IPS DF 6.9 (cell line): ENCODE measurements around the gene INAFM2.

Experiments used
- DNase-seq: peaks from one replicate; pipeline ENCODE4 v3.0.0-alpha.2; 2013; ENCODE audit warnings: low read depth, low spot score
- H3K27ac ChIP-seq: one replicate; pipeline ENCODE4 v1.5.1; 2013; ENCODE audit warnings: low read length, control low read depth
- H3K27me3 ChIP-seq: 2 replicates; pipeline ENCODE4 v1.6.1; 2013; ENCODE audit warnings: mild to moderate bottlenecking, low read length; ENCODE audit not compliant: control insufficient read depth, insufficient read depth
- H3K36me3 ChIP-seq: 2 replicates; pipeline ENCODE4 v1.6.1; 2013; ENCODE audit warnings: low read length; ENCODE audit not compliant: control insufficient read depth, insufficient read depth
- H3K4me1 ChIP-seq: 2 replicates; pipeline ENCODE4 v1.6.1; 2013; ENCODE audit warnings: low read length; ENCODE audit not compliant: control insufficient read depth, insufficient read depth
- H3K4me3 ChIP-seq: 2 replicates; pipeline ENCODE4 v1.5.1; 2013; ENCODE audit warnings: mild to moderate bottlenecking, low read length
- H3K9me3 ChIP-seq: 2 replicates; pipeline ENCODE4 v1.6.1; 2013; ENCODE audit warnings: low read length, inconsistent platforms; ENCODE audit not compliant: control insufficient read depth, insufficient read depth
- WGBS: extraction: QIAGEN DNeasy Blood & Tissue Kit; methylation state at CpG from one replicate; pipeline ENCODE4 v1.1.7; 2013; ENCODE audit warnings: mixed read lengths, missing lambda C conversion rate; ENCODE audit not compliant: insufficient read length, insufficient coverage; 5-methylcytosine and 5-hydroxymethylcytosine counted together

Gene INAFM2

DNA sequence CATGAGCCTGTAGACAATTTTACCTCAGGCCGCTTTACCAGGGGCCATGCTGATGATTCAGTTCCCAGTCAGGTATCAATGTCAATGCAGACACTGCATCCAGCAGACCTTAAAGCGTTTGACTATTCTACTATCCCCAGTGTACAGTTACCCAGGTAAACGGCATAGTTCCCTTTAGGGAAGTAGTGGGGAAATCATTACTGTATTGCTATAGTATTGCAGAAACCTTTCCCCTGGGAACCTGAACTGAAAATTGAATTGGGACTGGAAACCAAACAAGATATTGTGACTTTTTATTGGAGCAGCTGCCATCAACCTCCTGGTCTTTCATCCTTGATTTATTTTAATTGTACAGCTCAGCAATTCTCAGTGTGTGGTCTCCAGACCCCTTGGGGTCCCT, 6.6 kb upstream of the INAFM2 start:
- no peak for DNase-seq
- Histone ChIP-seq H3K4me1 (no peaks in the 10 kb centered on the region), H3K27ac (no peak overlapping the region), H3K36me3 (no peaks in the 10 kb centered on the region), H3K9me3 (no peaks in the 10 kb centered on the region), H3K4me3 (no peak overlapping the region), H3K27me3 (no peaks in the 10 kb centered on the region)
- no CpG with 5 or more reads among the region's 3 CpGs for WGBS

DNA sequence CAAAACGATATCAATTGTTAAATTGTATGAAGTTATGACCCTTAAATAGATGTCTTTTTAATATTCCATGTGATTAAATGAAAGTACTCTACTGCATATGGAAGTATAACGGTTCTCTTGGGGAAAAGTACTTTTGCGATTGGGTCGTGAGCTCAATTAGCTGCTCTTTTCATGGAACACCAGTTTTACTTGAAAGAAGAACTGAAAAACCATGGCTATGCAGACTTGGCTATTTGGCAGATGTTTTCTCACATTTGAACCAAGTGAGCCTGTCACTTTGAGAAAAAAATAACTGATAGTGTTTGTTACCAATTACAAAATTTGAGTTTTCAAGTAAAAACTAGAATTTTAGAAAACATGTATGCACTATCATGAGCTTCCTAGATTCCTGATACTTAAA, 5.9 kb upstream of the INAFM2 start:
- Histone ChIP-seq H3K4me3 (no peak overlapping the region), H3K36me3 (no peaks in the 10 kb centered on the region), H3K27me3 (peaks cover 2% of the 10 kb centered on the region), H3K27ac (no peak overlapping the region), H3K9me3 (no peaks in the 10 kb centered on the region), H3K4me1 (peaks cover 4% of the 10 kb centered on the region; the same call in 1 of the 2 replicates)
- no peak for DNase-seq
- WGBS = no CpG with 5 or more reads among the region's 4 CpGs

DNA sequence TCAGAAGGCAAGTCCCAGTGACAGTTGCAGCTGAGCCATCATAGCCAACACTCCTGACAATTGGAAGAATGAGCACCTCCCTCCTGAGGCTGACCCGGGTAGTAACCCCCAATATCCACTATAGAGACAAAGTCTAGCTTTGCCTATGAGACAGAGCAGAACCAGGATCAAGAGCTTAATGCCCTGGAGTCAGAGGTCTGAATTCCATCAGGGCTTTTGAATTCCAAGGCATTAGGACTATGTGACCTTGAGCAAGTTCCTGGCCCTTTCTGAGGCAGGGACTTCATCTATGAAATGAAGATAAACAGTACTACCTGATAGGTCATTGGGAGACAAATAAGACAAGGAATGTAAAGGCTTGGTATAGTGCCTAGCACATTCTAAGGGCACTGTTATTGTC, 3.1 kb upstream of the INAFM2 start:
- no peaks in the 10 kb centered on the region for H3K36me3 ChIP-seq
- no peak overlapping the region for H3K4me3 ChIP-seq
- no peak overlapping the region for H3K27ac ChIP-seq
- no CpG with 5 or more reads among the region's 1 CpG for WGBS
- no peaks in the 10 kb centered on the region for H3K9me3 ChIP-seq
- H3K4me1 ChIP-seq = peaks cover 4% of the 10 kb centered on the region; the same call in 1 of the 2 replicates
- H3K27me3 ChIP-seq = peaks cover 2% of the 10 kb centered on the region
- no peak for DNase-seq

DNA sequence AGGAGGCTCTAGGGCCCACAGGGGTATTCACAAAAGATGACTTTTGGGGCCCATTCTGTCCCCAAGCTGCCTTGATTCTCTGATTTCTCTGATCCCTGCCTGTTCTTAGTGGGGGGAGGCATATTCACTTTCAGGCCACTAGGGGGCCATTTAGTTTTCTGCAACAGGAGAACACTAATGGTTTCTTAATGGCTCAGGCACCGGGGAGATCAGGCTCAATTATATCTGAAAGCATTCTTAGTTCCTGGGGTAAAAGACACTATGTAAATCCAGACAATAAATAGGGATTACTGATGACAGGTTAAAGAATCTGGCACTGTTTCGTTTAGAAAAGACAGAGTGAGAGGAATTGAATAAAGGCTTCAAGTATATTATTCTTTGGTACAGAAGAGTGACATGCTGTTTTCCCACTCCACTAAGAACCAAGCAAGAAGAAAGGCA, 2.5 kb upstream of the INAFM2 start:
- DNase-seq = no peak
- Histone ChIP-seq H3K4me3 (no peak overlapping the region), H3K4me1 (peaks cover 4% of the 10 kb centered on the region; the same call in 1 of the 2 replicates), H3K36me3 (no peaks in the 10 kb centered on the region), H3K27ac (no peak overlapping the region), H3K27me3 (peaks cover 2% of the 10 kb centered on the region), H3K9me3 (no peaks in the 10 kb centered on the region)
- WGBS = no CpG with 5 or more reads among the region's 2 CpGs

DNA sequence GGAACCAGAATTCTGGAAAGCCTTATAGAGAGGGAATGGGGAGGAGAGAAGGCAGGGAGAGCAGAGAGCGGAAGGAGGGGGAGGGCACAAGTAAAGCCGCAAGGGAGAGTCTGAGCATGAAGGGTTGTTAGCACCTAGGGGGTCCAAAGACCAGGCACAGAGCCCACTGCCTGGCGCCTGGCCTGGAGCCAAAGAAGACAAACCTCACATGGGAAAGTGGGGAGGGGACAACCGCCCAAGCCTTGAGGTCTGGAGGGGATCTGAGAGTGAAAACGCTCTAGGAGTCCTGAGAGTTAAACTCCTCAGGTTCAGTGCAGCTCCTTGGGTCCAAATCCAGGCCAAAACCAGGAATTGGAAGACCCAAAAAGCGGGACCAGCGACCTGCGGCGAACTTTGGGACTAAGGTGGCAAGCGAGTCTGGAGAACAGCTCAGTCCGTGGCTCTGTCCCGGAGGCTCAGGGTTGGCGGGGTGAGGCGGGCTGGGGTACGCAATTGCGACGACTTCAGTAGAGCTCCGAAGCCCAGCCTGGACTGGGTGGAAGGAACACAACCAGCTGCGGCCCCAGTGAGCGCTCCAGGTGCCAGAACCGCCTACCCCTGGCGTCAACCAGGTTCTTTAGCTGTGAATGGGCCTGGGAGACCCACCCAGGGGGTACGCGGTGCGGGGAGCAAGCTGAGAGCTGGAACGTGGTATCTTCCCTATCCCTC, 807 bp upstream of the INAFM2 start:
- DNase-seq = no peak
- no peaks in the 10 kb centered on the region for H3K9me3 ChIP-seq
- H3K4me3 ChIP-seq = peak overlapping the region; percentile 23; the same call in 1 of the 2 replicates
- H3K27ac ChIP-seq = no peak overlapping the region
- WGBS = no CpG with 5 or more reads among the region's 26 CpGs
- H3K27me3 ChIP-seq = peaks cover 2% of the 10 kb centered on the region
- peaks cover 7% of the 10 kb centered on the region; the same call in 1 of the 2 replicates for H3K4me1 ChIP-seq
- H3K36me3 ChIP-seq = no peaks in the 10 kb centered on the region

DNA sequence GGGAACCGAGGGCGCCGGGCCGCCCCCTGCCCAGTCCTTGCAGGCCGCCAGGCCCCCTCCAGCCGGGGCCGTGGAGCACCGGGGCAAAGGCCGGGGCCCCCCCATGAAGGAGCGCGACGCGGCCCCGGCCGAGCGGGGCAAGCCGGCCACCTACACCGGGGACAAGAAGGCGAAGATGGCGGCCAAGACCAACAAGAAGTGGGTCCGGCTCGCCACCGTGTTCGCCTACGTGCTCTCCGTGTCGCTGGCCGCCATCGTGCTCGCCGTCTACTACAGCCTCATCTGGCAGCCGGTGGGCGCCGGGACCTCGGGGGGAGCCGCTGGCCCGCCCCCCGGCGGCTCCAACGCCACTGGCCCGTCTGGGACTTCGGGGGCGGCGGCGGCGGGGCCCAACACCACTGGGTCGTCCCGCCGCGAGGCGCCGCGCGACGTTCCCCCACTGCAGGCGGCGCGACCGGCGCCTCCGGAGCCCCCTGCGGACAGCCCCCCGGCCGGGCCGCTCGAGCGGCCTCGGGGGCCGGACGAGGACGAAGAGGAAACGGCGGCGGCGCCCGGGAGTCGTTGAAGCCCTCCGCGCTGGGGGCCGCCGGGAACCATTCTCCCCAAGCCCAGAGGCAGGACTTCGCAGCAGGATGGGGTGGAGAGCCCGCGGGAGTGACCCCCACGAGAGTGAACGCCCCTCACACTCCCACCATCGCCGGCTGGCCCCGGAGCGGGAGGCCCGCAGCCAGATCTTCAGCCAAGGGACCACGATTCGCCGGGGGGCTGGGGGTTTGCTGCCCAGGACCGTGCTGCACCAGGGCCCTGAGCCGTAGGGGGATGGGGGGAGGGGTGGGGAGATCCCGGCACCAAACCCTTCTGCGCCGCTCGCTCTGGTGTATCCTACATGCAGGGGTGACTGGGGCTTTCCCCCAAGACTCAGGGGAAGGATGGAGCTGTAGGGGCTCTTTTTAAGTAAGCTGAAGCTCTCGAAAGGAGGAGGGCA, 753 bp downstream of the INAFM2 start:
- H3K27ac ChIP-seq = no peak overlapping the region
- H3K4me1 ChIP-seq = peaks cover 12% of the 10 kb centered on the region
- DNase-seq = no peak
- peaks cover 2% of the 10 kb centered on the region for H3K27me3 ChIP-seq
- no peaks in the 10 kb centered on the region for H3K9me3 ChIP-seq
- no CpG with 5 or more reads among the region's 101 CpGs for WGBS
- H3K4me3 ChIP-seq = peak overlapping the region; percentile 66
- H3K36me3 ChIP-seq = no peaks in the 10 kb centered on the region

DNA sequence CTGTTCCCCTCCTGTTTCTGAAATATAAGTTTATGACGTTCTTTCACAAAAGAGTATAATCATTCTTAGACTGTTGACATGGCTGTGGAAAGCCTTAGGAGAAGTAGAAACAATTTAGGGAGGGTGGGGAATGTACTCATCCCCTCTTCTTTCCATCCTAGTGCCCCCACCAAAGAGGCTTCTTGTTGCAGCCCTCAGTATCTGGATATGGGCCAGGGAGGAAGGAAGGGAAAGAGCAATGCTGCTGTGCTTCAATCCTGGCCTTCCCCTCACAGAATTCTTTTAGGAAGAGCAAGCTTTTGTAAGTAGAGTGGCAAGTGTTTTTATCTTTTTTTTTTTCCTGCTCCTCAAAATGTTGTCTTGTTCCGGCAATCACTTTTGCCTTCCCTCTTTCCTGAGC, 1.7 kb downstream of the INAFM2 start:
- WGBS = no CpG with 5 or more reads among the region's 2 CpGs
- Histone ChIP-seq H3K27me3 (peaks cover 2% of the 10 kb centered on the region), H3K9me3 (no peaks in the 10 kb centered on the region)

DNA sequence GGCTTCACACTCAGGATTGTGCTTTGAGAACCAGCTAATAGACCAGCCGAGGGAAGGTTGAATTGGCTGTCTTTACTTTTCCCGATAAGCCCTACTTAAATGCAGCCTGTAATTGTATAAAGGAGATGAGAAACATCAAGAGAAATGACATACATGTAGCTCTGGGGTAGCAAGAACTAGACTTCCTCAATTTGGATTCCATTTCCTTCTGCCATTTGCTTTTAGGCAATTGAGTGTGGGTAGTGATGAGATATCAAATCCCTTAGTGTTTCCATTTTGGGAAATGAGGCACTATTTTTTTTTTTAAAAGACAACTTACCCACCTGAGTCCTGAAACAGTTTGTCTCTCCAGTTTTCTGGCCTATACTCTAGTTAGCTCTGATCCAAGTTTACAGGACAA, 2.2 kb downstream of the INAFM2 start:
- H3K27ac ChIP-seq = no peak overlapping the region
- H3K36me3 ChIP-seq = no peaks in the 10 kb centered on the region
- no peak for DNase-seq
- H3K27me3 ChIP-seq = peaks cover 2% of the 10 kb centered on the region
- no CpG with 5 or more reads among the region's 2 CpGs for WGBS
- H3K9me3 ChIP-seq = no peaks in the 10 kb centered on the region
- peaks cover 12% of the 10 kb centered on the region for H3K4me1 ChIP-seq
- no peak overlapping the region for H3K4me3 ChIP-seq

More for the DNA sequence above, 1.7 kb downstream of the INAFM2 start:
- Histone ChIP-seq H3K4me1 (peaks cover 12% of the 10 kb centered on the region), H3K4me3 (no peak overlapping the region; the same call in 1 of the 2 replicates), H3K36me3 (no peaks in the 10 kb centered on the region), H3K27ac (no peak overlapping the region)
- no peak for DNase-seq

DNA sequence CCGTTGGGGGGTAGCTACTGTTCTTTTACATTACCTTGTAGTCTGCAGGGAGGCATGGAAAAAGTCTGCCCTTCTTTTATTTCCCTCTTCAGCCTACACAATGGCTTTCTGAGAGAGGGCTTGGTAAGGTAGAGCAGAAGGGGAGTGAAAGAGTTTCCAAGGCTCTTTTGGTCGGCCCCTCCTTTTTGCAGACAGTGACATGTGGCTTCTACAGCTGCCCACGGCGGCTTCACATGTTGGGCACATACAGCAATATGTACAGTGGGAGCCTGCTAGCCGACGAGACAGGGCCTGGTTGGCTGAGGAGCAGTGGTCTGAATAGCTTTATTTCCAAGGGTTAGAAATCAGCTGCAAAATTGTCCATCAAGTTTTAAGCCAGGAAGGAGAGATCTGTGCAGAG, 4.0 kb downstream of the INAFM2 start:
- H3K4me1 ChIP-seq = peaks cover 9% of the 10 kb centered on the region
- no peak for DNase-seq
- no peak overlapping the region for H3K4me3 ChIP-seq
- no peak overlapping the region for H3K27ac ChIP-seq
- H3K36me3 ChIP-seq = no peaks in the 10 kb centered on the region
- no CpG with 5 or more reads among the region's 6 CpGs for WGBS
- H3K27me3 ChIP-seq = no peaks in the 10 kb centered on the region; the same call in 1 of the 2 replicates
- H3K9me3 ChIP-seq = no peaks in the 10 kb centered on the region

DNA sequence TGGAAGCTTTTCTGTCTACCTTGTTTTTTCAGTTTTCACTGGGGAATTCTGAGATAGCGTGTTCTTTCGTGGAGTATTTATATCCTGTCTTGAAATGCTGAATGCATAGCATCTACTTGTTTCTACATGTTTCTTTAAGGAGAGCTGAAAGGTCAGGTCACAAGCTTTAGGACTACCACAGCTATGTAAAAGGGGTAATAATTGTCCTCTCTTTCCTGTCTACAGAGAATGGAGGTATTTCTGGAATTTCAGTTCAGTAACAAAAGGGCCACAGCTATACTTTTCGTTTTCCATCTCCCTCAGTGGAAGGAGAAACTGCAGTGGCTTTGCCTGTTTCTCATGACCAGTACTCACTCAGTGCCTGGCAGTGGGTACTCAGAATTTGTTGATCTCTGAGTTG, 4.7 kb downstream of the INAFM2 start:
- H3K4me3 ChIP-seq = no peak overlapping the region
- H3K27ac ChIP-seq = no peak overlapping the region
- no peaks in the 10 kb centered on the region for H3K27me3 ChIP-seq
- no CpG with 5 or more reads among the region's 3 CpGs for WGBS
- H3K36me3 ChIP-seq = no peaks in the 10 kb centered on the region
- DNase-seq = no peak
- peaks cover 8% of the 10 kb centered on the region for H3K4me1 ChIP-seq
- H3K9me3 ChIP-seq = no peaks in the 10 kb centered on the region
